NB4 (cell line): ENCODE results near the gene RPS26.

Experiments
- MAX ChIP-seq: IDR thresholded peaks from 2 replicates; pipeline ENCODE4 v1.6.1; 2011; ENCODE audit warnings: low read depth, low read length
- MYC ChIP-seq: IDR thresholded peaks from 2 replicates; pipeline ENCODE4 v1.6.1; 2011; ENCODE audit warnings: low read depth, low read length
- POLR2A ChIP-seq: IDR thresholded peaks from 2 replicates; pipeline ENCODE4 v1.6.1; 2011; ENCODE audit warnings: mild to moderate bottlenecking; ENCODE audit not compliant: insufficient read length; ENCODE audit errors: extremely low read depth
- TF ChIP-seq, protein P1 (sequence below): IDR thresholded peaks from one replicate; pipeline ENCODE4 v1.5.1; 2012; ENCODE audit warnings: low read depth, low read length

DNA sequence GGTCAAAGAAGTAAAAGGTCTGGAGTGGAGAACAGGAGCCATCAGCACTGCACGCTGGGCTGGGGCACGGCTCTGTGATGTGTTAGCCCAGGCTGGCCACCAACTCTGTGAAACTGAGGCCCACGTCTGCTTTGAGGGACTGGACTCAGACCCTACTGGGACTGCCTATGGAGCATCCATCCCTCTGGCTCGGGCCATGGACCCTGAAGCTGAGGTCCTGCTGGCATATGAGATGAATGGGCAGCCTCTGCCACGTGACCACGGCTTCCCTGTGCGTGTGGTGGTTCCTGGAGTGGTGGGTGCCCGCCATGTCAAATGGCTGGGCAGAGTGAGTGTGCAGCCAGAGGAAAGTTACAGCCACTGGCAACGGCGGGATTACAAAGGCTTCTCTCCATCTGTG is 37.5 kb upstream of the RPS26 start:
- TF ChIP-seq, protein P1, sequence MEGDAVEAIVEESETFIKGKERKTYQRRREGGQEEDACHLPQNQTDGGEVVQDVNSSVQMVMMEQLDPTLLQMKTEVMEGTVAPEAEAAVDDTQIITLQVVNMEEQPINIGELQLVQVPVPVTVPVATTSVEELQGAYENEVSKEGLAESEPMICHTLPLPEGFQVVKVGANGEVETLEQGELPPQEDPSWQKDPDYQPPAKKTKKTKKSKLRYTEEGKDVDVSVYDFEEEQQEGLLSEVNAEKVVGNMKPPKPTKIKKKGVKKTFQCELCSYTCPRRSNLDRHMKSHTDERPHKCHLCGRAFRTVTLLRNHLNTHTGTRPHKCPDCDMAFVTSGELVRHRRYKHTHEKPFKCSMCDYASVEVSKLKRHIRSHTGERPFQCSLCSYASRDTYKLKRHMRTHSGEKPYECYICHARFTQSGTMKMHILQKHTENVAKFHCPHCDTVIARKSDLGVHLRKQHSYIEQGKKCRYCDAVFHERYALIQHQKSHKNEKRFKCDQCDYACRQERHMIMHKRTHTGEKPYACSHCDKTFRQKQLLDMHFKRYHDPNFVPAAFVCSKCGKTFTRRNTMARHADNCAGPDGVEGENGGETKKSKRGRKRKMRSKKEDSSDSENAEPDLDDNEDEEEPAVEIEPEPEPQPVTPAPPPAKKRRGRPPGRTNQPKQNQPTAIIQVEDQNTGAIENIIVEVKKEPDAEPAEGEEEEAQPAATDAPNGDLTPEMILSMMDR: no peak
- no peak for TF ChIP-seq POLR2A
- no peak for TF ChIP-seq MYC
- no peak for TF ChIP-seq MAX
